NCI-H1417 (cell line): Measurements from ENCODE around the gene CLEC9A.
A peak's percentile ranks its signal among the peaks of the same experiment; 100 is the strongest.

Source experiments
- DNase-seq, 3 experiments: peaks; one replicate each; lab custom pipeline; 2025; lab: John Stamatoyannopoulos, UW

Gene CLEC9A

GRCh38 chr12:10067264-10067663, 36.8 kb downstream of the CLEC9A start:
- no peak for DNase-seq

DNA sequence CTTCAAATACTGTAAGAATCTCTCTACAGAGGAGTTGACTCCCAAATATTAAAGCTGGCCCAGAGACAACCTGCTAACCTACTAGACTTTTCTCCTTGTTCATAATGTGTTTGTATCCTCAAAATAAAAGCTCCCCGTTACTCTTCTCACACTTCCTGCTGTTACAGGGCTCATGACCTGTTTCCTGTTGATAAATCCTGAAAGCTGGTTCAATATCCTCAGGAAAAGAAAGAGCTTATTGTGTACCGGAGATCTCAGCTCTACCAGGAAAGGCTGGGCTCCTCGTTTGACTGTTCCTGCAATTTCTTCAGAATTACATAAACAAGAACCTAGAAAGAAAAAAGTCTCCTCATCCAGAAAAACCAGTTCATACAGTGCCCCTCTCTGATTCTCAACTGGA, 37.5 kb downstream of the CLEC9A start:
- no peak for DNase-seq

- no peak for DNase-seq
These were observed 38.2 kb downstream of the CLEC9A start for GRCh38 chr12:10068644-10069043.

DNA sequence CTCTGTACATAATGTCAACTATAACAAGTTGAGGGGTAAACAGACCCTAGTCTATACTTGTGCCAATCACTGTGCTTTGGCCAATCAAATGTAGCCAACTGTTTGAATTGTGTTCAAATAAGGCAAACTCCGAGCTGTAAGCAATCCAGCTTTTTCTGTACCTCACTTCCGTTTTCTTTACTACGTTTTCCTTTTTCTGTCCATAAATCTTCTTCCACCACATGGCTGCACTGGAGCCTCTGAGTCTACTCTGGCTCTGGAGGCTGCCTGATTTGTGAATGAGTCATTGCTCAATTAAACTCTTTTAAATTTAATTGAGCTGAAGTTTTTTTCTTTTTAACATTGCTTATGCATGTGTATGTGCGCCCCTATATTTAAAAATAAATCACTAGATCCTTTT, 38.6 kb downstream of the CLEC9A start:
- peak in 1 of 3 experiments; percentile 23 for DNase-seq

DNA sequence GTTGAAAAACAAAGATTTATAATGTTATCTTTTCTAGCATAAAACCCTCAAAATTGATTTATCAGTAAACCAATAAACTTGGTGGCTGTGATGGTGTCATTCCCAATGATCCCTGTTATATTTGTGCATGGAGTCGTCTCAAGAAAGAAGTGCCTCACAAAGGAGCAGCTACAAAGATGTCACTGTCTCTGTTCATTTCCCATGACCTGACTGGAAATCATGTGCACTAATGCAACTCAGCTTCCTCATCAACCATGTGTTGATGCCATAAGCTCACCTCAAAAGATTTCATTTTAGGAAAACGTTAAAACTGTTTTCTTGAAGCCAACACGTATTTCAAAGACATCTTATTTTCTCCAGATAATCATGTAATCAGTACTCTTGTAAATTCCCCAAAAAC, 39.5 kb downstream of the CLEC9A start:
- no peak for DNase-seq

DNA sequence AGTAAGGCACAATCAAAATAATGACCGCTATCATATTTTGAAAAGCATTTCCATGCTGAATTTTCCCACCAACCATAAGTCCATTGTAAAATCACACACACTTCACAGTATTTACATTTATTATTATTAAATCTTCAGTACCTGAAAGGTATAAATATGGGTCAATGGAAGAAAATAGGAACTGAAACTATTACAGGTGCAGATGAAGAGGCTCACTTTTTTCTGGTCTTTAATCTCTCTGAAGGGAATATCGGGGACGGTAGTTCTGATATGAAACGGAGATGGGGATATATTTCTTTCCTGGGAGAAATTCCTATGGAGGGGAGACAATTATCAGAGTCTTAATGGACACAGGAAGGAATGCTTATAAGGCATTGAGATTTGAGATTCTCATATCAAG, 39.9 kb downstream of the CLEC9A start:
- no peak for DNase-seq

DNA sequence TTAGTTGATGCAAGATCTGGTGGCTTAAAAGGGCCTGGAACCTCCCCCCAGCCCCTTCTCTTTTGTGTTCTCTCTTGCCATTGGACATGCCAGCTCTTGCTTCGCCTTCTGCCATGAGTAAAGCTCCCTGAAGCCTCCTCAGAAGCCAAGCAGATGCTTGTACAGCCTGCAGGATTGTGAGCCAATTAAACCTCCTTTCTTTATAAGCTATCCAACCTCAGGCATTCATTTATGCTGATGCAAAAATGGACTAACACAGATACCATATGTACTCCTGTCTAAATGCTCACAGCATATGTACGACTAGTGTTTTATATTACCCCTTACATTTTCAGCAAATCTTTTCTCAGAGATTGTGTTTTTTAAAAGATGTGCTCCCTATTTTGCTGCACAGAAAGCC, 41.6 kb downstream of the CLEC9A start:
- no peak for DNase-seq

- DNase-seq: no peak
These were observed 42.8 kb downstream of the CLEC9A start for GRCh38 chr12:10073261-10073660.

DNA sequence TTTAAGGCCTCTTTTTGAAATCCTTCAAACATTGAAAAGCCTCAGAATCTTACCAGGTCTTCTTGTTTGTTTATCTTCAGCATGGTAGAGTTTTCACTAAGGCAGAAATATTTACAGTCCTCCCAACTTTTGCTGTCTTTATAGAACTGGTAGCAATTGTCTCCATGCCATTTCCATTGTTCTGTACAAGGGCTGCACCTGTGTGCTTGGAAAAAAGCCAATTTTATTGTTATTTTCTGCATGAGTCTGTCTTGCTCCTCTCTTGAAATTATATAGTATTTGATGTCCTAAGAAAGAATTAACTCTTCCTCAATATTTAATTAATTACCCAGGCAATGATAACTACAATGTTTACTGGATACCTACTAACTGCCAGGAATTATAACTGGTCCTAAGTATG, 45.0 kb downstream of the CLEC9A start:
- DNase-seq: peak in 2 of 3 experiments; percentile 24 to 64

DNA sequence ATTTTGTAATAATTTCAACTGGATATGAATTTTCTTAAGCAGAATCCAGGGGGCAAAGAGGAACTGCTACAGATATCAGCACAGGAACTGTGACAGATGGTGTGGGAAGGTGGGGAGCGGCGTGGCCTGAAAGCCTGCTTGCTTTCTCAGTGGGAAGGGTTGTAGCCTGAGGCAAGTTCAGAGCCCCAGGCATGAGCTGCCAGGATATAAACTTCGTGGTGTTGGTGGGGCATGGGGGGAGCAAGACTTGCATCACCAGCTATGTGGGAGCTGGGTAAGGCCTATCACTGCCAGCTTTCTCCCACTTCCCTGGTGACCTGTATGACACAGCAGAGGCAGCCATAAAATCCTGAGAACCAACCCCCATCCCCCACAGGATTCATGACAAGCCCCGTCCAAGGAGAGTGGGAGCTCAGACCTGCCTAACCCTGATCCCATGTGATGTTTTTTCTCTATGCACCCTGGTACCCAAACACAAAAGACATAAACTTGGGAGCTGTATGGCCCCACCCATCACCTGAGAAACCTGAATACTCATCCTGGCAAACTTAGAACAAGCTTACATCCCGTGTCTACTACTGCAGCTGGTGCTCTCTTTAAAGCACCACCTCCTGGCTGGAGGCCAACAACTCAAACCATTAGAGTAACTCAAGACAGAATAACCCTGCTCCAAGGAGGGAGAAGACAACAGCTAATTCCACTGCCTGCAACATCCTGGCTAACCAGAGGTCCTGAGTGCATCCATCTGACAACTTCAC, 51.8 kb downstream of the CLEC9A start:
- no peak for DNase-seq

DNA sequence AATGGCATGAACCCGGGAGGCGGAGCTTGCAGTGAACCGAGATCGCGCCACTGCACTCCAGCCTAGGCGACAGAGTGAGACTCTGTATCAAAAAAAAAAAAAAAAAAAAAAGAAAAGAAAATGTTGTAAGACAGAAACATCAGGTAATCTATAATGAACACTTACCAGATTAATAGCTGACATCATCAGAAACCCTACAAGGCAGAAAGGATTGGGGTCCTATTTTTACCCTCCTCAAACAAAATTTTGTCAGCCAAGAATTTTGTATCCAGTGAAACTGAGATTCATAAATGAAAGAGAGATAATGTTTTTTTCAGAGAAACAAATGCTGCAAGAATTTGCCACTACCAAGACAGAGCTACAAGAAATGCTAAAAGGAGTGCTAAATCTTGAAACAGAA, 54.3 kb downstream of the CLEC9A start:
- DNase-seq: no peak

- DNase-seq: no peak
These were observed 55.9 kb downstream of the CLEC9A start for GRCh38 chr12:10086387-10086786.

DNA sequence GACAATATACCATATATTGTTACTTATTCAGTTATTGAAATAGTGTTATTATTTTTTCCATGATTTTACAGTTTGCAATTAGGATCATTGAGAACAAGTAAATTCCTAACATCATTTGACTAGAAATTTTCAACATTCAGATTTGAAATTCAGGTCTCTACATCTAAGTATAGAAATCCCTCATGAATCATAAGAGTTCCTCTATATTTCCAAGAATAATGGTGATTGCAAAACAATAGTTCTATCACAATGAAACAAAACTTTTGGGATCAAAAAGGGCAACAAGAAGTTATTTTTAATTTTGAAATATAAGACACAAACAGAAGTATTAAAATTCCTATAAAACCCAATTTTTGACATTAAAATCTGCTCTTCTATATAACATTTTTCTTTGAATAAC, 57.5 kb downstream of the CLEC9A start:
- DNase-seq: no peak

DNA sequence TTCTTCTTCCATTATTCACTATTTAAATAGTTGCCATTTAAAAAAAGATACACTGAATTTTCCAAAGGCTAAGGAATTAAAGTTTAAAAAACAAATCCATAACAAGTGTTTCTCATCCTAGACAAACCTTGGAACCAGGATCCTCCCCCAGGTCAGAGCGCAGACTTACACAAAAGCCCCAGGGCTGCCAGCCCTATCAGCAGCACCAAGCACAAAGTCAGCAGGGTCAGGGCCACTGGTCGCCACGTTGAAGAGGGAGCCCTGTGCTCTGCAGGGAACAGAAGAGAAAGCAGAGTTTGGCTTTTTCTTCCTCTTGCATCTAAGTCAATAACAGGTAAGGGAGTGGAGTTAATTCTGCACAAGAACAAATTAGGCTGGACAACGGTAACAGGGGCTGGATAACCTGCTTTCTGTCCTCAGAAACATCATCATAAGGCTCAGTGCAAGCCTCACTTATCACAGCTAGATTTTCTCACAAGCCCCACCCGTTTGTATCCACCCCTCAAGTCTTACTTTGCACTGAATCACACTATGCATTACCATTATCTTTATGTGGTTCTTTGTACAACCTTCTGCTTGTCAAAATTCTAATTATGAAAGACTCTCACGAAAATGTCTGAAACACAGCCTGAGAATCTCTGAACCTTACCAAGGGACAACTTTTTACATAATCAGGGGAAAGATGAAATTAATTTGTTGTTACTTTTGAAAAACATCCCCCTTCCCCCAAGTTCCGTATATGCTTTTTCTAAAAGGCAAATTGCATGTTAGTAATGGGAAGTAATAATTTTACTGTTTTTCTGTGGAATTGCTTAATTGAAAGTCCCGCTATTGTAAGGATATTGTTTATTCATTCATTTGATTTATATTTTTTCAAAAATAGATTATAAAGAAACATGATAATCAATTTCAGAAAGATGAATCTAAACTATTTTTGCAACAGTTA, 58.7 kb downstream of the CLEC9A start:
- no peak for DNase-seq

DNA sequence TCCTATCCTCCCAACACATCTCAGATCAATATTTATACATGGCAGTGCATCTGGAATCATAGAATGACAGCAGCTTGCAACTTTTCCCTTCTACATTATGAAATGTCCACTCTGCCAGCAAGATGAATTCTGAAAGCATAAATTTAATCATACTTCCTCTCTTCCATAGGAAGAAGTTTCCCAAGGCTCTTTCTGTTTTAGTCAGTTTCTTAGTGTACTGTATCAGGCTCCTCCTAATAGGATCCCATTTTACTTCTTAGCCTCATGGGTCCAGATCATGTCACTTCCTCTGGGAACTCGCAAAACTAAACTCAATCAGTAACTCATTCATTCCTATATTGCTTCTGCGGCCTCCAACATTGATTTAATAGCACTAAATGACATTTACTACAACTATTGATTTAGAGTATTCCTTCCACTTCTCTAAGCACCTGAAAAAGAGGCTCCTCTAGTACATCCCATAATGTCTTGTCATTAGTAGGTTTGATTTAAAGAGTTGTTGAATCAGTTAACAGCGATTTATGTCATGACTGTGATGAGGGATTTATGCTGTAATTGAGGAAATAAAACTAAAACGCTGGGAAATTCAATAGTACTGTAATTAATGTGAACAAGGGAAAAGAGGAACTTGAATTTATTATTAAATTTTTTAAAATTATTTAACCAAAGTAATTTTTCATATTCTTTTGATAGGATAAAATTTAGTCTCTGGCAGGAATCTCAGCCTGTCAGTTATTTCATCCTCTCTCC, 64.3 kb downstream of the CLEC9A start:
- DNase-seq: no peak

GRCh38 chr12:10095971-10096370, 65.5 kb downstream of the CLEC9A start:
- DNase-seq: no peak

GRCh38 chr12:10097521-10097920, 67.0 kb downstream of the CLEC9A start:
- no peak for DNase-seq

DNA sequence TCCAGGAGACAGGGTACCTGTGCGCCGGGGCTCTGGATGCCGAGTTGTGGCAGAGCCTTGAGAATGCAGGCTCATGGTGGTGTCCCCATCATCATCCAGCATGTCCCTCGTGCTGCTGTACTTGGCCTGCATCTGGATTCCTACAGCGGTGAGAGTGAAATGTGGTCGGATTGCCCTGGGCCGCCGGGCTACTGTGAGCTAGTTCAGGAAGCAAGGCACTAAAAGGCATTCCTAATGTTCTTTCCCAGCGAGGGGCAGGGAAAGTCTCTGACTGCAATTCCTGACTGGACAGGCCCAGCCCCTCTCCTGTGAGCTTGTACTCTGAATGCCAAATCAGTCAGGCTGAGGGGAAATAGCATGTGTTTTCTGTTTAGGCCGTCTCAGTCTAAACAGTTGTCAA, 68.3 kb downstream of the CLEC9A start, which contains the start of gene CLEC1A:
Gene CLEC1A (minus strand): TSS at position 195 of the 400 bp plus-strand sequence. CDS start 63 bp downstream, at position 132.
- DNase-seq: no peak

- DNase-seq: peak in 1 of 3 experiments; percentile 45
These were observed 70.6 kb downstream of the CLEC9A start for GRCh38 chr12:10101042-10101579.

- no peak for DNase-seq
These were observed 71.3 kb downstream of the CLEC9A start for GRCh38 chr12:10101648-10102220.

DNA sequence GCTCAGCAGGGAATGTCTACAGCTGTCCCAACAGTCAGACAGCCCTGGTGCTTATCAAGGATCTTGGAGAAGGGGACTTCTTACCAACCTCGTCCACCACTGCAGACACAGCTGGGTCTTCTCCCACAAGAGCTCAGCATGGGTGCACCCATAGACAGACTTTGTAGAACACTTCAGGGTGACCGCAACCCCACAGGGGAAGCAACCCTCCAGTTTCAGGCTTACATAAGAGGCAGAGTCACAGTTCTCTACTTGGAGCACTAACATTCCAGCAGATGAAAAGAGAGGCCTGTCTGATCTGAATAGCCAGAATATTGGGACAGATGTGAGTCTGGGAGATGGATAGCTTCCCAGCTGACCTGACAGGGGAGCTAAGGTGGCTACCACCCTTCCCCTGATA, 71.8 kb downstream of the CLEC9A start:
- no peak for DNase-seq
